Measurements from ENCODE around the gene ASB15. TPM values are rescaled to one million over a fixed set of nuclear protein-coding genes. Genes with fewer than 3 reads are reported as not detected.

ASB15 gene
- total and polyA plus RNA-seq, 2 of the 13 experiments (the other 11 are each of a cell fraction or from before 2014, with no cell fraction given): not detected

DNA sequence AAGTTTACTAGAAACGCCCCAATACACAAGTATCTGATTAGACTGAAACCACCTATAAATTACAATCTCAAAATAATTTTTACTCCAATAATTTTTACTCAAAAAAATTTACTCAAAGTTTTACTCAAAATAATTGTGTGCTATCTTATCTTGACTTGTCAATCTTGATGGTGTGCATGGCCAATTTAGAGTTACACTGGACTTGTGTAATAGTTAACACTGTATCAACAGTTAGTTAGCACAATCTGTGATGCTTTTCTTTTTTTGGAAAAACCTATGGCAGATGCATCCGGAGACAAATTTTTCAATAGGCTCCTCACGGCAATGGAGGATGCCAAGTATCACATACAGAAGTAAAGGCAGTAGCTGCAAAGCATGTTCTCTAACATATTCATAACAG, 79.0 kb downstream of the ASB15 start:
- Histone ChIP-seq H3K27me3 (ENCODE audit: control insufficient read depth in 1 of 2, insufficient read depth in 2 of 2, low read length in 2 of 2) (no peaks in the 10 kb centered on the region), H3K4me2 (ENCODE audit: low read depth, low read length) (no peak overlapping the region), H3K4me3 (replicated peaks in 1 of 3; ENCODE audit: insufficient read depth in 1 of 3, low read depth in 2 of 3, low read length in 3 of 3) (no peak overlapping the region), H2AFZ (ENCODE audit: low read length) (no peak overlapping the region), H3K9me3 (ENCODE audit: low read length) (no peaks in the 10 kb centered on the region), H4K20me1 (ENCODE audit: insufficient read depth, low read length) (no peaks in the 10 kb centered on the region), H3K4me1 (ENCODE audit: insufficient read depth, low read length) (0 out of 2 replicates have a peak, but pooled peaks cover 8% of the 10 kb centered on the region), H3K36me3 (replicated peaks in 1 of 2; ENCODE audit: control insufficient read depth in 1 of 2, insufficient read depth in 2 of 2, low read length in 2 of 2) (peaks cover 4 to 11% of the 10 kb centered on the region in 2 experiments; a peak in 4 of 5 replicates), H3K9ac (ENCODE audit: insufficient read depth, low read depth, low read length) (no peak overlapping the region), H3K27ac (ENCODE audit: extremely low read length, insufficient read depth, low read length) (no peak overlapping the region), H3K79me2 (ENCODE audit: insufficient read depth, low read length) (no peaks in the 10 kb centered on the region)
- intact Hi-C loops (cut with micrococcal nuclease; ENCODE audit: unreplicated experiment): no loop called here
- TF ChIP-seq ZNF225 (CRISPR knock-in tag; IDR thresholded peaks at IDR 0.05) (no peak), CCDC6 (CRISPR knock-in tag; IDR thresholded peaks at IDR 0.05) (no peak), FOXP1 (IDR thresholded peaks at IDR 0.05) (no peak), FOXP1 (CRISPR knock-in tag; IDR thresholded peaks at IDR 0.05) (no peak), ZNF766 (CRISPR knock-in tag; IDR thresholded peaks at IDR 0.05; ENCODE audit: borderline replicate concordance) (no peak), ZBTB1 (CRISPR knock-in tag; IDR thresholded peaks at IDR 0.05; ENCODE audit: borderline replicate concordance) (no peak), KAT2B (IDR thresholded peaks at IDR 0.05; ENCODE audit: borderline replicate concordance, low read depth, low read length) (no peak), SAP130 (CRISPR knock-in tag; IDR thresholded peaks at IDR 0.05; ENCODE audit: low read depth) (no peak), ZNF33B (CRISPR knock-in tag; IDR thresholded peaks at IDR 0.05) (no peak), SOX5 (CRISPR knock-in tag; IDR thresholded peaks at IDR 0.05; ENCODE audit: borderline replicate concordance) (no peak), ZNF136 (CRISPR knock-in tag; IDR thresholded peaks at IDR 0.05; ENCODE audit: low read depth) (no peak)
- TF ChIP-seq, protein P1, sequence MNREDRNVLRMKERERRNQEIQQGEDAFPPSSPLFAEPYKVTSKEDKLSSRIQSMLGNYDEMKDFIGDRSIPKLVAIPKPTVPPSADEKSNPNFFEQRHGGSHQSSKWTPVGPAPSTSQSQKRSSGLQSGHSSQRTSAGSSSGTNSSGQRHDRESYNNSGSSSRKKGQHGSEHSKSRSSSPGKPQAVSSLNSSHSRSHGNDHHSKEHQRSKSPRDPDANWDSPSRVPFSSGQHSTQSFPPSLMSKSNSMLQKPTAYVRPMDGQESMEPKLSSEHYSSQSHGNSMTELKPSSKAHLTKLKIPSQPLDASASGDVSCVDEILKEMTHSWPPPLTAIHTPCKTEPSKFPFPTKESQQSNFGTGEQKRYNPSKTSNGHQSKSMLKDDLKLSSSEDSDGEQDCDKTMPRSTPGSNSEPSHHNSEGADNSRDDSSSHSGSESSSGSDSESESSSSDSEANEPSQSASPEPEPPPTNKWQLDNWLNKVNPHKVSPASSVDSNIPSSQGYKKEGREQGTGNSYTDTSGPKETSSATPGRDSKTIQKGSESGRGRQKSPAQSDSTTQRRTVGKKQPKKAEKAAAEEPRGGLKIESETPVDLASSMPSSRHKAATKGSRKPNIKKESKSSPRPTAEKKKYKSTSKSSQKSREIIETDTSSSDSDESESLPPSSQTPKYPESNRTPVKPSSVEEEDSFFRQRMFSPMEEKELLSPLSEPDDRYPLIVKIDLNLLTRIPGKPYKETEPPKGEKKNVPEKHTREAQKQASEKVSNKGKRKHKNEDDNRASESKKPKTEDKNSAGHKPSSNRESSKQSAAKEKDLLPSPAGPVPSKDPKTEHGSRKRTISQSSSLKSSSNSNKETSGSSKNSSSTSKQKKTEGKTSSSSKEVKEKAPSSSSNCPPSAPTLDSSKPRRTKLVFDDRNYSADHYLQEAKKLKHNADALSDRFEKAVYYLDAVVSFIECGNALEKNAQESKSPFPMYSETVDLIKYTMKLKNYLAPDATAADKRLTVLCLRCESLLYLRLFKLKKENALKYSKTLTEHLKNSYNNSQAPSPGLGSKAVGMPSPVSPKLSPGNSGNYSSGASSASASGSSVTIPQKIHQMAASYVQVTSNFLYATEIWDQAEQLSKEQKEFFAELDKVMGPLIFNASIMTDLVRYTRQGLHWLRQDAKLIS (CRISPR knock-in tag; IDR thresholded peaks at IDR 0.05): no peak
- ChIA-PET POLR2A (no interaction called here), CTCF (ENCODE audit: low intra/inter-chr PET ratio, low total read pairs) (no interaction called here)
- in situ Hi-C loops (cut with HindIII; ENCODE audit: extremely low pct_ligation_motif_present, low pct_unique_long_range_greater_than_20kb): no loop called here
- no peak for FAIRE-seq
- DNase-seq (ENCODE audit: low spot score): no peak
- no peak for ATAC-seq
- BruUV-seq (replicated peaks): no TSS peak
- WGBS (ENCODE audit: low lambda C conversion rate): 99% methylated on average over 3 of the region's 3 CpGs
